ENCODE results near the gene AKT1.

- TF ChIP-seq POLR2A (IDR thresholded peaks at IDR 0.05; ENCODE audit: low read length) (no peak), GATA1 (IDR thresholded peaks at IDR 0.05; ENCODE audit: low read depth, low read length) (no peak)
These were observed 31.9 kb upstream of the AKT1 start for GRCh38 chr14:104827177-104828055.
